IPS-18a (cell line): Measurements from ENCODE around the gene ATP8A2.

Source experiments
- H3K27ac ChIP-seq: one replicate; pipeline ENCODE4 v1.5.1; 2013; ENCODE audit warnings: low read length
- H3K27me3 ChIP-seq: one replicate; pipeline ENCODE4 v1.6.1; 2013; ENCODE audit warnings: mild to moderate bottlenecking, low read length; ENCODE audit not compliant: control insufficient read depth, insufficient read depth
- H3K36me3 ChIP-seq: one replicate; pipeline ENCODE4 v1.6.1; 2013; ENCODE audit warnings: low read depth, low read length; ENCODE audit not compliant: control insufficient read depth
- H3K4me1 ChIP-seq: one replicate; pipeline ENCODE4 v1.6.1; 2013; ENCODE audit warnings: low read depth, low read length; ENCODE audit not compliant: control insufficient read depth
- H3K4me3 ChIP-seq: one replicate; pipeline ENCODE4 v1.5.1; 2013; ENCODE audit warnings: low read length
- H3K9ac ChIP-seq: one replicate; pipeline ENCODE4 v1.6.1; 2013; ENCODE audit warnings: mild to moderate bottlenecking, low read length, moderate library complexity
- H3K9me3 ChIP-seq: one replicate; pipeline ENCODE4 v1.6.1; 2013; ENCODE audit warnings: low read depth, low read length; ENCODE audit not compliant: control insufficient read depth

Gene ATP8A2

DNA sequence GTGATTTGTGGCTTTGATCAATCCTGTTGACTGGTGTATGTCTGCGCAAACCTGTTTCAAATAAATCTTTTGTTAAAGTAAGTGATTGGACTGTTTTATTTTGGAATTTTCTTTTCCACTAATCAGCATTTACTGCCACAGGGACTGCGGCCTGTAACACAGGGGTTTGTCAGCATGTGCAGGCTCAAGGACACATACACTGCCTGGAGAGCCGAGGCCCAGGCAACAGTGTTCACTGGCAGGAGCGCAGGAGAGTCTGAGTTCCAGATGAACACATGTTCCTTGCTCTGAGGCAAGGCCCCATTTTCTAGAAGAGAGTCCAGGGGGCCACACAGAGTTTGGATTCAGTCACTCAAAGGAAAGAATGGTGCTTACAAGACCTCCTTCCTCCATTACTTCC lies 654.0 kb downstream of the ATP8A2 start:
- Histone ChIP-seq H3K36me3 (no peaks in the 10 kb centered on the region), H3K9ac (no peak overlapping the region), H3K27me3 (no peaks in the 10 kb centered on the region), H3K27ac (no peak overlapping the region), H3K4me3 (no peak overlapping the region), H3K4me1 (peaks cover 14% of the 10 kb centered on the region), H3K9me3 (no peaks in the 10 kb centered on the region)

GRCh38 chr13:26026211-26026610 lies 654.4 kb downstream of the ATP8A2 start:
- H3K4me1 ChIP-seq: peaks cover 14% of the 10 kb centered on the region
- H3K4me3 ChIP-seq: no peak overlapping the region
- no peaks in the 10 kb centered on the region for H3K9me3 ChIP-seq
- H3K36me3 ChIP-seq: no peaks in the 10 kb centered on the region
- no peak overlapping the region for H3K27ac ChIP-seq
- H3K9ac ChIP-seq: no peak overlapping the region
- no peaks in the 10 kb centered on the region for H3K27me3 ChIP-seq

- H3K4me1 ChIP-seq: peaks cover 14% of the 10 kb centered on the region
- no peak overlapping the region for H3K27ac ChIP-seq
- H3K4me3 ChIP-seq: no peak overlapping the region
- no peaks in the 10 kb centered on the region for H3K9me3 ChIP-seq
- H3K9ac ChIP-seq: no peak overlapping the region
- H3K27me3 ChIP-seq: no peaks in the 10 kb centered on the region
- H3K36me3 ChIP-seq: no peaks in the 10 kb centered on the region
Observed at GRCh38 chr13:26029581-26030136, 657.9 kb downstream of the ATP8A2 start.

DNA sequence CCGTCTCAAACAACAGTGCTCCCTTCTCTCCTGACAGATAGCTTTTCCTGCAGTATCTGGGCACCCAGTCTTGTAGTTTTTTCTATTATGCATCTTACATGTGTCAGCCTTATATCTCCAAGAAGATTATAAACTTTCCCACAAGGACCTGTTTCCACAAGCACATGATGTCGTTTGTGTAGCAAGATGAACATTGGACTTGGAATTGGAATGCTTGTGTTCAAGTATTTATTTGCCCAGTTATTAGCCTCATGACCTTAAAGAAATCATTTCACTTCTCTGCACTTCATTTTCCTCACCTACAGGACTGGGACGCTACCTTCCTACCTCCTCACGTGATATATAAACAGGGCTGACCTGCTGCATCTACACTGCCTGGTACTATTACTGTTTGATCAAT lies 658.6 kb downstream of the ATP8A2 start:
- Histone ChIP-seq H3K36me3 (no peaks in the 10 kb centered on the region), H3K4me3 (no peak overlapping the region), H3K4me1 (peaks cover 11% of the 10 kb centered on the region), H3K9ac (no peak overlapping the region), H3K27ac (no peak overlapping the region), H3K9me3 (no peaks in the 10 kb centered on the region), H3K27me3 (no peaks in the 10 kb centered on the region)

DNA sequence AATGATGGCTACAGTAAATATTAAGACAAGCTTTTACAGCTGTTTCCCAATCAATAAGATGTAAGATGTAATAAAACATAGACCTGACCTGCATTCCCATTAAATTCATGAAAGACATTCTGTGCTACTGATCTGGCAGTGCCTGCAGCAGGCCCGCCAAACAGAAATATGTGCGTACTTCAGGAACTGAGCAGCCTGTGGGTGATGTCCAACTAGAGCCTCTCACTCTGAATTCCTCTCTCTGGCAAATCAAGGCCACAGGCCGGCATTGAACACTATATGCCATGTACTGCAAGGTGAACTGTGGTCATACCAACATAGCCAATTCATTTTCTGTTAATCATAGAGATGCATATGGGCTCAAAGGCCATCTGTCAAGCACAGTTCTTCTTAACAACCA lies 662.2 kb downstream of the ATP8A2 start:
- no peak overlapping the region for H3K9ac ChIP-seq
- H3K27me3 ChIP-seq: no peaks in the 10 kb centered on the region

GRCh38 chr13:26036383-26036782 lies 664.6 kb downstream of the ATP8A2 start:
- no peak overlapping the region for H3K27ac ChIP-seq
- no peaks in the 10 kb centered on the region for H3K36me3 ChIP-seq
- peaks cover 3% of the 10 kb centered on the region for H3K4me1 ChIP-seq
- no peaks in the 10 kb centered on the region for H3K27me3 ChIP-seq
- H3K9ac ChIP-seq: no peak overlapping the region
- H3K4me3 ChIP-seq: no peak overlapping the region
- no peaks in the 10 kb centered on the region for H3K9me3 ChIP-seq

More for the DNA sequence above, 662.2 kb downstream of the ATP8A2 start:
- no peaks in the 10 kb centered on the region for H3K36me3 ChIP-seq
- H3K4me1 ChIP-seq: peaks cover 3% of the 10 kb centered on the region
- H3K9me3 ChIP-seq: no peaks in the 10 kb centered on the region
- H3K4me3 ChIP-seq: no peak overlapping the region
- no peak overlapping the region for H3K27ac ChIP-seq

GRCh38 chr13:26037302-26037701 lies 665.5 kb downstream of the ATP8A2 start:
- H3K9me3 ChIP-seq: no peaks in the 10 kb centered on the region
- no peak overlapping the region for H3K9ac ChIP-seq
- H3K27ac ChIP-seq: no peak overlapping the region
- no peaks in the 10 kb centered on the region for H3K27me3 ChIP-seq
- no peaks in the 10 kb centered on the region for H3K36me3 ChIP-seq
- peaks cover 3% of the 10 kb centered on the region for H3K4me1 ChIP-seq
- H3K4me3 ChIP-seq: no peak overlapping the region

DNA sequence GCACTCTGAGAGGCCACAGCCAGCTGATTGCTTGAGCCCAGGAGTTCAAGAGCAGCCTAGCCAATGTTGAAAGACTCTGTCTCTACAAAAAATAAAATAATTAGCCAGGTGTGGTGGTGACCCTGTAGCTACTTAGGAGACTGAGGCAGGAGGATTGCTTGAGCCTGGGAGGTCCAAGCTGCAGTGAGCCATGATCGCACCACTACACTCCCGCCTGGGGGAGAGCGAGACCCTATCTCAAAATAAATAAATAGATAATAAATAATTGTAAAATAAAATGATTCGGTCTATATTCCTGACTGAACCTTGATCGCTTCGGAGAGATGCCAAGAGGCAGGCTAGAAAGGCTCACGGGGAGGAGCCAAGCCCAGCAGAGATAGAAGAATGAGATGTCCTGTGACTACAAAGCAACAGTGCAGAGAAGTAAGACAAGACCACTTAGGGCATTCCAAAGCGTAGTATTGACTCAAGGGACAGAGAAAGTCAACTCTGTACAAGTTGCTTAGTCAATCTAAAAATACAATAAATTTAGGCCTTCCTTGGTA lies 667.2 kb downstream of the ATP8A2 start:
- Histone ChIP-seq H3K36me3 (no peaks in the 10 kb centered on the region), H3K4me1 (no peaks in the 10 kb centered on the region), H3K27ac (no peak overlapping the region), H3K27me3 (no peaks in the 10 kb centered on the region), H3K4me3 (no peak overlapping the region), H3K9ac (no peak overlapping the region), H3K9me3 (no peaks in the 10 kb centered on the region)

DNA sequence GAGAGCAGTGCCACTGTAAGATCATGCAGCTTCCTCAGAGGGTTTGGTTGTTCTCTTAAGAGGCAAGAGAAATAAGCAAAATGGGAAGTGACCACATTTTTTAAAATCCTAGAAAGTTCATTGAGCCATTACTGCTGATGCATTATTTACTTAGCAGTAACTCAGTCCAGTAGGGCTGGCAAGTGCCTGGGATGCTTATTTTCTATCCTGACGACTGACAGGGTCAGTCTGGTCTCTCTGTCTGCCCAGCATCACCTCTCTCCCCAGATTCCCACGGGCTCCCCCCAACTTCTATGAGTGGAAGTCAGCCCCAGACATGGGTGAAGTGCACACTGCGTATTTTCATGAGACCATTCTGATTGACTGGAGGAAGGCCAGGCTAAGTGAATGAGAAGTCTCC lies 669.7 kb downstream of the ATP8A2 start:
- H3K9me3 ChIP-seq: no peaks in the 10 kb centered on the region
- no peak overlapping the region for H3K4me3 ChIP-seq
- no peak overlapping the region for H3K9ac ChIP-seq
- H3K36me3 ChIP-seq: peaks cover 4% of the 10 kb centered on the region
- H3K27me3 ChIP-seq: no peaks in the 10 kb centered on the region
- no peaks in the 10 kb centered on the region for H3K4me1 ChIP-seq
- no peak overlapping the region for H3K27ac ChIP-seq

DNA sequence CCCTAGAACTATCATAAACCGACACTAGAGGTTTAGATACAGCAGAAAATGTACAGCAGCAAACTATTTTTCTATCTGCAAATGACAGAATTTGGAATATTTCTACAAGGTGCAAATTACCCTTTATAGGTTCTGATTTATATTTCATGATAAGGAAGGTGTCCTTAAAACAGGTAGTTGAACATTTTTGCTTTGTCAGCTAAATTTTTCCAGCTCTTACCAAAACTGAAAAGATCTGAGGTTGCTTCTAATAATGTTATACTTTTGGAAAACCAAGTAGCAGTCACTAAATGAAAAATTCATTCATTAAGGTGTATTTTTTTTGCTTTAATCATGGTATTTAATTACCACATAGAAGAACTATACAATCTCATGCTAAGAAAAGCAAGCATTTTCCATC lies 671.0 kb downstream of the ATP8A2 start:
- Histone ChIP-seq H3K9me3 (no peaks in the 10 kb centered on the region), H3K9ac (no peak overlapping the region), H3K27me3 (peaks cover 4% of the 10 kb centered on the region)

DNA sequence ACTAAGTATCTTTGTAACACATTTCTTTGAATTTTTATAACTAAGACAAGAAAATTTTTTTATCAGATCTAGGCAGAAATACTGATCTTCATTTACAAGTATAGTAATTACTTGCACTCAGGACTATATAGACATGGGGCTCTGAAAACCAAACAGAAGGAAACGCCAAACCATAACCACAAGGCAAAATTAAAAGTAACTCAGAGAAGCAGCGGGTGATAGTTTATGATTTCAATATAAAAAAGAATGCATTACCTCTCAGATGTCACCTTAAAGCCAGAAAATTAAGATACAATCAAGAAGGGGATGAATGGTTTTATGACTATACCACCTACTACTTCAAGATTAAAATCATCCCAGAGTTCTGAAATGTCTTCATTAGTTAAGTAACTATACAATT lies 673.4 kb downstream of the ATP8A2 start:
- H3K4me3 ChIP-seq: no peak overlapping the region
- peaks cover 9% of the 10 kb centered on the region for H3K4me1 ChIP-seq
- H3K27me3 ChIP-seq: peaks cover 27% of the 10 kb centered on the region
- no peak overlapping the region for H3K27ac ChIP-seq
- peaks cover 4% of the 10 kb centered on the region for H3K36me3 ChIP-seq
- H3K9me3 ChIP-seq: no peaks in the 10 kb centered on the region
- no peak overlapping the region for H3K9ac ChIP-seq

More for the DNA sequence above, 671.0 kb downstream of the ATP8A2 start:
- Histone ChIP-seq H3K36me3 (peaks cover 4% of the 10 kb centered on the region), H3K27ac (no peak overlapping the region), H3K4me3 (no peak overlapping the region), H3K4me1 (no peaks in the 10 kb centered on the region)

DNA sequence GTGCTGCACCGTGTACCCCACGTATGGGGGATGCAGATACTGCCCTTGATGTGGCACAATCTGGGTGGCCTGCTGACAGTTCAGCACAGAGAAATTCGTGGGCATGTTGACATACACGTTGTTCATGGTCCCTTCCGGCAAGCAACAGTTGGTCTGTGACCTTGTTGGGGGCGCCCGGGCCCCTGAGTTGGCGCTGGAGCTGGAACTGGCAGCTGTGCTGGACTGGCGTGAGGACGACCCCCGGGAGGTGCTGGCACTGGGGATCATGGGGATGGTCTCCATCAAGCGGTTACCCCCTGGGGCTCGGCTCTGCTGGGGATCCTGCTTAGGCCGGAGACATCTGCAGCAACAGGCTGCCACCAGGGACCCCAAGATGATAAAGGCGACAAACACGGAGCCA lies 674.9 kb downstream of the ATP8A2 start:
- H3K27ac ChIP-seq: no peak overlapping the region
- H3K4me3 ChIP-seq: no peak overlapping the region
- H3K36me3 ChIP-seq: peaks cover 4% of the 10 kb centered on the region
- H3K27me3 ChIP-seq: peaks cover 39% of the 10 kb centered on the region
- H3K9ac ChIP-seq: no peak overlapping the region
- no peaks in the 10 kb centered on the region for H3K9me3 ChIP-seq
- H3K4me1 ChIP-seq: peaks cover 9% of the 10 kb centered on the region
